COR-L47 (cell line): ENCODE data around the gene RNF130.
"Not testable (repeated sequence)": the region's sequence is repeated elsewhere in the genome, so short reads cannot be mapped to it uniquely, and the experiment has no call there.

Source experiments
- DNase-seq: peaks from one replicate; lab custom pipeline; 2025; lab: John Stamatoyannopoulos, UW

Gene RNF130

GRCh38 chr5:180018347-180019060 lies 53.1 kb downstream of the RNF130 start:
- no peak for DNase-seq

- DNase-seq = not testable (repeated sequence)
Measured at GRCh38 chr5:180015523-180015922, 56.0 kb downstream of the RNF130 start.

GRCh38 chr5:180013678-180014077 lies 57.9 kb downstream of the RNF130 start:
- DNase-seq = no peak

GRCh38 chr5:180012316-180012715 lies 59.2 kb downstream of the RNF130 start:
- no peak for DNase-seq

- DNase-seq = no peak
Measured at GRCh38 chr5:180010636-180011035, 60.9 kb downstream of the RNF130 start.

- no peak for DNase-seq
Measured at GRCh38 chr5:180009581-180009980, 62.0 kb downstream of the RNF130 start.

- no peak for DNase-seq
Measured at GRCh38 chr5:180008433-180008832, 63.1 kb downstream of the RNF130 start.

- peak; percentile 87 for DNase-seq
Measured at GRCh38 chr5:180007582-180007981, 64.0 kb downstream of the RNF130 start.

GRCh38 chr5:180006141-180006540 lies 65.4 kb downstream of the RNF130 start:
- DNase-seq = no peak

- DNase-seq = no peak
Measured at GRCh38 chr5:180003127-180003526, 68.4 kb downstream of the RNF130 start.

GRCh38 chr5:180001742-180002141 lies 69.8 kb downstream of the RNF130 start:
- DNase-seq = no peak

- DNase-seq = no peak
Measured at GRCh38 chr5:180001136-180001535, 70.4 kb downstream of the RNF130 start.

- no peak for DNase-seq
Measured at GRCh38 chr5:179998485-179998884, 73.1 kb downstream of the RNF130 start.

- no peak for DNase-seq
Measured at GRCh38 chr5:179994583-179995323, 76.8 kb downstream of the RNF130 start.

GRCh38 chr5:179992855-179993254 lies 78.7 kb downstream of the RNF130 start:
- DNase-seq = not testable (repeated sequence)

- DNase-seq = no peak
Measured at GRCh38 chr5:179991106-179991505, 80.5 kb downstream of the RNF130 start.

- not testable (repeated sequence) for DNase-seq
Measured at GRCh38 chr5:179990525-179990924, 81.0 kb downstream of the RNF130 start.

- no peak for DNase-seq
Measured at GRCh38 chr5:179986328-179986727, 85.2 kb downstream of the RNF130 start.

GRCh38 chr5:179981636-179982035 lies 89.9 kb downstream of the RNF130 start:
- no peak for DNase-seq

GRCh38 chr5:179980767-179981166 lies 90.8 kb downstream of the RNF130 start:
- DNase-seq = no peak

GRCh38 chr5:179978792-179979191 lies 92.8 kb downstream of the RNF130 start:
- no peak for DNase-seq

GRCh38 chr5:179975713-179976134 lies 95.8 kb downstream of the RNF130 start:
- DNase-seq = no peak

GRCh38 chr5:179974946-179975712 lies 96.4 kb downstream of the RNF130 start:
- DNase-seq = peak; percentile 53
